22Rv1 (cell line): ENCODE measurements around the gene OCRL.

Experiments
- ZFX ChIP-seq: fragments of 450-650 bp; IDR thresholded peaks from 2 replicates; pipeline ENCODE4 v1.6.1; 2017; ENCODE audit warnings: antibody characterized with exemption, borderline replicate concordance
- TF ChIP-seq, protein P1 (sequence below): fragments of 450-650 bp; IDR thresholded peaks from 2 replicates; pipeline ENCODE4 v1.5.1; 2017; ENCODE audit warnings: mild to moderate bottlenecking

DNA sequence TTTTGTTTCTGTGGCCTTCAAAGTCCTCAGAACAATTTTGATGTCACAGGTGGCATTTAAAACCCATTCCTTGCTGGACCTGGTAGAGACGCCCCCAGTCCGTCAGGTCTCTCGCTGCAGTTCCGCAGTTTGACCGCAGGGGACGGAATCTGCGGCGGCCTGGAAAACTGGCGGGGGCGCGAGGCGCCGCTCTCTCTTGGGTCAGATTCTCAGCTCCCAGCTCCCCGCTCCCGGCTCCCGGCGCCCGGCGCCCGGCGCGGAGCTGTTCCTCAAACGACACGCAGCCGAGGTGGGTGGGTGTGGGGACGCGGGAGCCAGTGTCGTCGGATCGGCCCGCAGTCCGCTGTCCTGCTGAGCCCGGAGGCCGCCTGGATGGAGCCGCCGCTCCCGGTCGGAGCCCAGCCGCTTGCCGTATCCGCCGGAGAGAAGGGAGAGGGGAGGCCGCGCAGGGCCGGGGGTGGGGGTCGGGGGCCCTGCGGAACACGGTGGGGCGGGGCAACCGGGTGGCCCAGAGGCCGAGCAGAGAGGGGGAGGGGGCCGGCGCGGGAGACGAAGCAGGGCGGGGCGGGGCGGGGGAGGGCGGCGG, at the start of gene OCRL:
- TF ChIP-seq, protein P1, sequence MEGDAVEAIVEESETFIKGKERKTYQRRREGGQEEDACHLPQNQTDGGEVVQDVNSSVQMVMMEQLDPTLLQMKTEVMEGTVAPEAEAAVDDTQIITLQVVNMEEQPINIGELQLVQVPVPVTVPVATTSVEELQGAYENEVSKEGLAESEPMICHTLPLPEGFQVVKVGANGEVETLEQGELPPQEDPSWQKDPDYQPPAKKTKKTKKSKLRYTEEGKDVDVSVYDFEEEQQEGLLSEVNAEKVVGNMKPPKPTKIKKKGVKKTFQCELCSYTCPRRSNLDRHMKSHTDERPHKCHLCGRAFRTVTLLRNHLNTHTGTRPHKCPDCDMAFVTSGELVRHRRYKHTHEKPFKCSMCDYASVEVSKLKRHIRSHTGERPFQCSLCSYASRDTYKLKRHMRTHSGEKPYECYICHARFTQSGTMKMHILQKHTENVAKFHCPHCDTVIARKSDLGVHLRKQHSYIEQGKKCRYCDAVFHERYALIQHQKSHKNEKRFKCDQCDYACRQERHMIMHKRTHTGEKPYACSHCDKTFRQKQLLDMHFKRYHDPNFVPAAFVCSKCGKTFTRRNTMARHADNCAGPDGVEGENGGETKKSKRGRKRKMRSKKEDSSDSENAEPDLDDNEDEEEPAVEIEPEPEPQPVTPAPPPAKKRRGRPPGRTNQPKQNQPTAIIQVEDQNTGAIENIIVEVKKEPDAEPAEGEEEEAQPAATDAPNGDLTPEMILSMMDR = peak; percentile 69
- TF ChIP-seq ZFX = no peak
